Measurements from ENCODE around the gene PCK1. TPM values are rescaled to one million over a fixed set of nuclear protein-coding genes. Genes with fewer than 3 reads are reported as not detected.

Gene PCK1
- total and polyA plus RNA-seq, 2 of the 13 experiments (the other 11 are each of a cell fraction or from before 2014, with no cell fraction given): 6.5 to 12.6 TPM

DNA sequence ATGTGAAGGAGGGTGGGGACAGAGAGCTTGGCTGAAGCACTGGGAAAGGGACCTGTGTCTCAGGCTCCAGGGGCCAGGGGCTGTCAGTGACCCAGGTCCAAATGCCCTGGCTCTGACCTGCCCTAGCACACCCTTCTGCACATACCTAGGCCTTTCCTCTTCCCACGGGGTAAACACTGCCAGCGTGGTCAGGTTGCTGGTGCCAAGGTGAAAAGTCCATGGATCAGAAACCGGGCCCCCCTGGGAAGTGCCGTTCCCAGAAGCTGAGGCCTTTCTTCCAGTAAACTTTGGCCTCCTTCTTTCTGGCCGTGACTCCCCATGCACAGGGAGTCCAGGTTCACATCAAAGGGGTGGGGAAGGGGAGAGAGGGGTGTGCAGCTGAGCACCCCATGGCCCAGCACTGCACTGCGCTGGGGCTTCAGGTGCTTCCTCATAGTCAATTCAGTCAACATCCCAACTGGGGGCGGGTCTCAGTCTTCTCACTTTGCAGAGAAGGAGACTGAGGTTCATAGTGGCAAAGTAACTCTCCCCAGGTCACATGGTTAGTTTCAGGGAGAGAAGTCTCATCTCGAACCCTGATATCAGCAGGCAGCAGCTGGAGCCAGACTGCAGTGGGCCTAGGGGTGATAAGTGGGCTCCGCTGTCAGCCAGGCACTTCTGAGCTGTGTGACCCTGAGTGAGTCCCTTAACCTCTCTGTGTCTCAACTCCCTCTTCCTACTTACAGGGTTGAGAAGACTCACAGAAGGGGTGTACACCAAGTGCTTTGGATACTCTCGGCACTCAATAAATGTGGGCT, 17.0 kb downstream of the PCK1 start (continued):
- TF ChIP-seq MZF1 (CRISPR knock-in tag; IDR thresholded peaks at IDR 0.05; ENCODE audit: borderline replicate concordance): no peak
- TF ChIP-seq PHF20 (CRISPR knock-in tag; IDR thresholded peaks at IDR 0.05): no peak; the same call in 1 of the 2 replicates
- TF ChIP-seq, protein P1, sequence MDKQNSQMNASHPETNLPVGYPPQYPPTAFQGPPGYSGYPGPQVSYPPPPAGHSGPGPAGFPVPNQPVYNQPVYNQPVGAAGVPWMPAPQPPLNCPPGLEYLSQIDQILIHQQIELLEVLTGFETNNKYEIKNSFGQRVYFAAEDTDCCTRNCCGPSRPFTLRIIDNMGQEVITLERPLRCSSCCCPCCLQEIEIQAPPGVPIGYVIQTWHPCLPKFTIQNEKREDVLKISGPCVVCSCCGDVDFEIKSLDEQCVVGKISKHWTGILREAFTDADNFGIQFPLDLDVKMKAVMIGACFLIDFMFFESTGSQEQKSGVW (CRISPR knock-in tag; IDR thresholded peaks at IDR 0.05; ENCODE audit: borderline replicate concordance): no peak
- TF ChIP-seq, protein P2, sequence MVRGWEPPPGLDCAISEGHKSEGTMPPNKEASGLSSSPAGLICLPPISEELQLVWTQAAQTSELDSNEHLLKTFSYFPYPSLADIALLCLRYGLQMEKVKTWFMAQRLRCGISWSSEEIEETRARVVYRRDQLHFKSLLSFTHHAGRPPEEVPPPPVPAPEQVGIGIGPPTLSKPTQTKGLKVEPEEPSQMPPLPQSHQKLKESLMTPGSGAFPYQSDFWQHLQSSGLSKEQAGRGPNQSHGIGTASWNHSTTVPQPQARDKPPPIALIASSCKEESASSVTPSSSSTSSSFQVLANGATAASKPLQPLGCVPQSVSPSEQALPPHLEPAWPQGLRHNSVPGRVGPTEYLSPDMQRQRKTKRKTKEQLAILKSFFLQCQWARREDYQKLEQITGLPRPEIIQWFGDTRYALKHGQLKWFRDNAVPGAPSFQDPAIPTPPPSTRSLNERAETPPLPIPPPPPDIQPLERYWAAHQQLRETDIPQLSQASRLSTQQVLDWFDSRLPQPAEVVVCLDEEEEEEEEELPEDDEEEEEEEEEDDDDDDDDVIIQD (CRISPR knock-in tag; IDR thresholded peaks at IDR 0.05; ENCODE audit: low read depth): no peak
- TF ChIP-seq MXI1 (IDR thresholded peaks at IDR 0.05; ENCODE audit: borderline replicate concordance, low read depth, low read length): no peak; the same call in 2 of the 3 replicates
- TF ChIP-seq RAD21 (CRISPR knock-in tag; IDR thresholded peaks at IDR 0.05): no peak
- peak; percentile 71 for TF ChIP-seq ZBTB7A (CRISPR knock-in tag; IDR thresholded peaks at IDR 0.05)
- no peak for TF ChIP-seq CC2D1A (CRISPR knock-in tag; IDR thresholded peaks at IDR 0.05)
- TF ChIP-seq ZNF660 (CRISPR knock-in tag; IDR thresholded peaks at IDR 0.05; ENCODE audit: borderline replicate concordance, low read depth): no peak
- TF ChIP-seq, protein P3, sequence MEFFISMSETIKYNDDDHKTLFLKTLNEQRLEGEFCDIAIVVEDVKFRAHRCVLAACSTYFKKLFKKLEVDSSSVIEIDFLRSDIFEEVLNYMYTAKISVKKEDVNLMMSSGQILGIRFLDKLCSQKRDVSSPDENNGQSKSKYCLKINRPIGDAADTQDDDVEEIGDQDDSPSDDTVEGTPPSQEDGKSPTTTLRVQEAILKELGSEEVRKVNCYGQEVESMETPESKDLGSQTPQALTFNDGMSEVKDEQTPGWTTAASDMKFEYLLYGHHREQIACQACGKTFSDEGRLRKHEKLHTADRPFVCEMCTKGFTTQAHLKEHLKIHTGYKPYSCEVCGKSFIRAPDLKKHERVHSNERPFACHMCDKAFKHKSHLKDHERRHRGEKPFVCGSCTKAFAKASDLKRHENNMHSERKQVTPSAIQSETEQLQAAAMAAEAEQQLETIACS (CRISPR knock-in tag; IDR thresholded peaks at IDR 0.05): no peak
- TF ChIP-seq SP4 (CRISPR knock-in tag; IDR thresholded peaks at IDR 0.05): 0 out of 2 replicates have a peak, but pooled peaks have one; percentile 37
- 0 out of 2 replicates have a peak, but pooled peaks have one; percentile 69 for TF ChIP-seq ZFP36L1 (CRISPR knock-in tag; IDR thresholded peaks at IDR 0.05)
- TF ChIP-seq, protein P4, sequence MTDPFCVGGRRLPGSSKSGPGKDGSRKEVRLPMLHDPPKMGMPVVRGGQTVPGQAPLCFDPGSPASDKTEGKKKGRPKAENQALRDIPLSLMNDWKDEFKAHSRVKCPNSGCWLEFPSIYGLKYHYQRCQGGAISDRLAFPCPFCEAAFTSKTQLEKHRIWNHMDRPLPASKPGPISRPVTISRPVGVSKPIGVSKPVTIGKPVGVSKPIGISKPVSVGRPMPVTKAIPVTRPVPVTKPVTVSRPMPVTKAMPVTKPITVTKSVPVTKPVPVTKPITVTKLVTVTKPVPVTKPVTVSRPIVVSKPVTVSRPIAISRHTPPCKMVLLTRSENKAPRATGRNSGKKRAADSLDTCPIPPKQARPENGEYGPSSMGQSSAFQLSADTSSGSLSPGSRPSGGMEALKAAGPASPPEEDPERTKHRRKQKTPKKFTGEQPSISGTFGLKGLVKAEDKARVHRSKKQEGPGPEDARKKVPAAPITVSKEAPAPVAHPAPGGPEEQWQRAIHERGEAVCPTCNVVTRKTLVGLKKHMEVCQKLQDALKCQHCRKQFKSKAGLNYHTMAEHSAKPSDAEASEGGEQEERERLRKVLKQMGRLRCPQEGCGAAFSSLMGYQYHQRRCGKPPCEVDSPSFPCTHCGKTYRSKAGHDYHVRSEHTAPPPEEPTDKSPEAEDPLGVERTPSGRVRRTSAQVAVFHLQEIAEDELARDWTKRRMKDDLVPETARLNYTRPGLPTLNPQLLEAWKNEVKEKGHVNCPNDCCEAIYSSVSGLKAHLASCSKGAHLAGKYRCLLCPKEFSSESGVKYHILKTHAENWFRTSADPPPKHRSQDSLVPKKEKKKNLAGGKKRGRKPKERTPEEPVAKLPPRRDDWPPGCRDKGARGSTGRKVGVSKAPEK (CRISPR knock-in tag; IDR thresholded peaks at IDR 0.05; ENCODE audit: borderline replicate concordance): no peak
- TF ChIP-seq TOPORS (CRISPR knock-in tag; IDR thresholded peaks at IDR 0.05): no peak
- TF ChIP-seq HDAC1 (CRISPR knock-in tag; IDR thresholded peaks at IDR 0.05): peak; percentile 90
- TF ChIP-seq ISL2 (CRISPR knock-in tag; IDR thresholded peaks at IDR 0.05): no peak
- TF ChIP-seq NR2F1 (CRISPR knock-in tag; IDR thresholded peaks at IDR 0.05): peak in 1 of 2 experiments; percentile 77; a peak in 3 of 4 replicates
- peak; percentile 60; the same call in 1 of the 2 replicates for TF ChIP-seq ZNF501 (CRISPR knock-in tag; IDR thresholded peaks at IDR 0.05)
- TF ChIP-seq NR2F6 (IDR thresholded peaks at IDR 0.05): peak; percentile 61
- peak; percentile 32; the same call in 1 of the 2 replicates for TF ChIP-seq NR2F6 (CRISPR knock-in tag; IDR thresholded peaks at IDR 0.05)
- peak; percentile 66 for TF ChIP-seq HNF4G (IDR thresholded peaks at IDR 0.05; ENCODE audit: borderline replicate concordance, low read depth, low read length)
- peak; percentile 81 for TF ChIP-seq HNF4G (CRISPR knock-in tag; IDR thresholded peaks at IDR 0.05; ENCODE audit: borderline replicate concordance, low read depth)
